Measurements from ENCODE around the gene MYBPHL.

GRCh38 chr1:109290137-109290536 is 16.7 kb downstream of the MYBPHL start:
- TF ChIP-seq POLR2AphosphoS5 (IDR thresholded peaks at IDR 0.05; ENCODE audit: low read depth, low read length), result no peak
- no peak for TF ChIP-seq FOXP2 (optimal IDR thresholded peaks at IDR 0.05; ENCODE audit: borderline replicate concordance, extremely low read depth, extremely low read length, insufficient read depth)
- TF ChIP-seq REST (IDR thresholded peaks at IDR 0.05; ENCODE audit: insufficient read depth in 1 of 2, low read depth in 2 of 2, low read length in 2 of 2), result no peak
- no peak for TF ChIP-seq SIN3A (IDR thresholded peaks at IDR 0.05; ENCODE audit: borderline replicate concordance, insufficient read depth, low read length)
- TF ChIP-seq TAF1 (IDR thresholded peaks at IDR 0.05; ENCODE audit: borderline replicate concordance, insufficient read depth, low read length), result no peak
